Measurements from ENCODE around the gene DLX3.
A peak's percentile ranks its signal among the peaks of the same experiment; 100 is the strongest.
"Not testable (repeated sequence)": the region's sequence is repeated elsewhere in the genome, so short reads cannot be mapped to it uniquely, and the experiment has no call there.

The DLX3 gene

GRCh38 chr17:49995055-49995738 is at the start of gene DLX3:
Gene DLX3, minus strand, starts transcription at chr17:49995224. Its CDS starts 226 bp downstream, at chr17:49994998.
- peak in 1 of 2 experiments; percentile 22 for DNase-seq

GRCh38 chr17:50044483-50044882 is 49.5 kb upstream of the DLX3 start:
- DNase-seq: no peak

GRCh38 chr17:50043290-50044148 is 48.5 kb upstream of the DLX3 start:
- DNase-seq: no peak

GRCh38 chr17:50042211-50042610 is 47.2 kb upstream of the DLX3 start:
- DNase-seq: no peak

GRCh38 chr17:50040496-50040895 is 45.5 kb upstream of the DLX3 start:
- not testable (repeated sequence) for DNase-seq

GRCh38 chr17:50039058-50039457 is 44.0 kb upstream of the DLX3 start:
- DNase-seq: no peak

- DNase-seq: no peak
These were observed 42.5 kb upstream of the DLX3 start for GRCh38 chr17:50037321-50038107.

GRCh38 chr17:50036455-50037261 is 41.6 kb upstream of the DLX3 start:
- no peak for DNase-seq

- no peak for DNase-seq
These were observed 40.9 kb upstream of the DLX3 start for GRCh38 chr17:50035945-50036344.

- no peak for DNase-seq
These were observed 40.4 kb upstream of the DLX3 start for GRCh38 chr17:50035421-50035879.

- no peak for DNase-seq
These were observed 39.7 kb upstream of the DLX3 start for GRCh38 chr17:50034498-50035364.

GRCh38 chr17:50033316-50033715 is 38.3 kb upstream of the DLX3 start:
- DNase-seq: no peak

- no peak for DNase-seq
These were observed 34.2 kb upstream of the DLX3 start for GRCh38 chr17:50029185-50029584.

GRCh38 chr17:50028736-50029120 is 33.7 kb upstream of the DLX3 start:
- DNase-seq: no peak

GRCh38 chr17:50027881-50028735 is 33.1 kb upstream of the DLX3 start:
- DNase-seq: no peak

- DNase-seq: no peak
These were observed 32.3 kb upstream of the DLX3 start for GRCh38 chr17:50027172-50027880.

GRCh38 chr17:50026837-50027171 is 31.8 kb upstream of the DLX3 start:
- peak; percentile 60 to 80 for DNase-seq

GRCh38 chr17:50026046-50026675 is 31.1 kb upstream of the DLX3 start:
- no peak for DNase-seq

- no peak for DNase-seq
These were observed 29.8 kb upstream of the DLX3 start for GRCh38 chr17:50024808-50025207.
